Thoracic aorta (tissue), 2 donors: Measurements from ENCODE around the gene TMOD3. TPM values are rescaled to one million over a fixed set of nuclear protein-coding genes. Genes with fewer than 3 reads are reported as not detected.
A peak's percentile ranks its signal among the peaks of the same experiment; 100 is the strongest.

ENCODE experiments used
- ATAC-seq: fragments of 150-250 bp; one replicate; pipeline ENCODE4 v1.8.0; 2017; ENCODE audit warnings: low read depth; ENCODE audit not compliant: insufficient number of reproducible peaks, low FRiP score
- DNase-seq: peaks from one replicate; pipeline ENCODE4 v3.0.0-alpha.2; 2020; ENCODE audit warnings: low spot score
- H3K27ac ChIP-seq, 2 donors: fragments of 200-600 bp; sonication (generic); 1 replicate in 1 of 2; 2 replicates in 1 of 2; pipeline ENCODE4 v1.5.1; 2016; ENCODE audit warnings: mild to moderate bottlenecking in 2 of 2, moderate library complexity in 2 of 2
- H3K27me3 ChIP-seq: fragments of 200-600 bp; sonication (generic); replicated peaks from 2 replicates; pipeline ENCODE4 v1.6.0; 2016; ENCODE audit warnings: mild to moderate bottlenecking; ENCODE audit not compliant: insufficient read depth
- H3K36me3 ChIP-seq: fragments of 200-600 bp; sonication (generic); one replicate; pipeline ENCODE4 v1.5.1; 2016
- H3K4me1 ChIP-seq, 2 donors: fragments of 200-600 bp; sonication (generic); 1 replicate in 1 of 2; 2 replicates in 1 of 2; pipeline versions ENCODE4 v1.5.1 to v1.6.0; 2016; ENCODE audit warnings: low read depth in 2 of 2, mild to moderate bottlenecking in 1 of 2; ENCODE audit not compliant: control insufficient read depth in 1 of 2
- H3K4me3 ChIP-seq: fragments of 200-600 bp; sonication (generic); 2 replicates; pipeline ENCODE4 v1.5.1; 2016; ENCODE audit warnings: mild to moderate bottlenecking
- H3K9me3 ChIP-seq: fragments of 200-600 bp; sonication (generic); 2 replicates; pipeline ENCODE4 v1.5.1; 2016
- total RNA-seq, 2 donors: library from RNA; depleted of rRNA; stranded (reverse); fragments of >200 nt; gene quantifications; one replicate each; pipeline versions ENCODE4 v1.1.0 to v1.2.3, GENCODE V29; 2016
- TF ChIP-seq, protein P1 (sequence below): fragments of 200-600 bp; sonication (generic); IDR thresholded peaks from one replicate; pipeline ENCODE4 v1.5.1; 2019; ENCODE audit warnings: antibody characterized with exemption

The TMOD3 gene
- total RNA-seq, 2 donors from 2014 or later: 27.3 to 38.1 TPM

DNA sequence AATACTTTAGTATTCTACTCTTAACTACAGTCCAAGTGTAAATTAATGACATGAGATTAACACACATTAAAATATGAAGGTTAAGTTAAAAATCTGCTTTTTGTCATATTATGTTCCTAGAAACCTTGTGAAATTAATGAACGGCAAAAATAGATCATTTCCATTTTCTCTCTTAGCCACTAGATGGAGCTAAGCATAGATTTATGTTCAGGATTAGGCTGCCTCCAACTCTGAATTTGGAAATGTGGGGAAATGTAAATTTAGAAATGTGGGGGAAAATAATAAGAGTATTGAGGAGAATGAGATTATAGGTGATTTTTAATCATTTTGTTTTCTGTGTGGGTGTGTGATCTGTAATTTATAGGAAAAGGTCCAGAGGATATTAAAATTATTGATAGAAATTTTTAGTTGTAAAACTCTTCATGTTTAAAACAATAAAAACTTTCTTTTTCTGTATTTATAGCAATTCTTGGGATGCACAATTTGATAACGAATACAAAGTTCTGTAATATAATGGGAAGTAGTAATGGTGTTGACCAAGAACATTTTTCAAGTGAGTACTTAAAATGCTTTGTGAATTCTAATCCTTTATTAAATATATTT lies 59.2 kb downstream of the TMOD3 start:
- no peak for ATAC-seq
- TF ChIP-seq, protein P1, sequence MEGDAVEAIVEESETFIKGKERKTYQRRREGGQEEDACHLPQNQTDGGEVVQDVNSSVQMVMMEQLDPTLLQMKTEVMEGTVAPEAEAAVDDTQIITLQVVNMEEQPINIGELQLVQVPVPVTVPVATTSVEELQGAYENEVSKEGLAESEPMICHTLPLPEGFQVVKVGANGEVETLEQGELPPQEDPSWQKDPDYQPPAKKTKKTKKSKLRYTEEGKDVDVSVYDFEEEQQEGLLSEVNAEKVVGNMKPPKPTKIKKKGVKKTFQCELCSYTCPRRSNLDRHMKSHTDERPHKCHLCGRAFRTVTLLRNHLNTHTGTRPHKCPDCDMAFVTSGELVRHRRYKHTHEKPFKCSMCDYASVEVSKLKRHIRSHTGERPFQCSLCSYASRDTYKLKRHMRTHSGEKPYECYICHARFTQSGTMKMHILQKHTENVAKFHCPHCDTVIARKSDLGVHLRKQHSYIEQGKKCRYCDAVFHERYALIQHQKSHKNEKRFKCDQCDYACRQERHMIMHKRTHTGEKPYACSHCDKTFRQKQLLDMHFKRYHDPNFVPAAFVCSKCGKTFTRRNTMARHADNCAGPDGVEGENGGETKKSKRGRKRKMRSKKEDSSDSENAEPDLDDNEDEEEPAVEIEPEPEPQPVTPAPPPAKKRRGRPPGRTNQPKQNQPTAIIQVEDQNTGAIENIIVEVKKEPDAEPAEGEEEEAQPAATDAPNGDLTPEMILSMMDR: peak; percentile 61

DNA sequence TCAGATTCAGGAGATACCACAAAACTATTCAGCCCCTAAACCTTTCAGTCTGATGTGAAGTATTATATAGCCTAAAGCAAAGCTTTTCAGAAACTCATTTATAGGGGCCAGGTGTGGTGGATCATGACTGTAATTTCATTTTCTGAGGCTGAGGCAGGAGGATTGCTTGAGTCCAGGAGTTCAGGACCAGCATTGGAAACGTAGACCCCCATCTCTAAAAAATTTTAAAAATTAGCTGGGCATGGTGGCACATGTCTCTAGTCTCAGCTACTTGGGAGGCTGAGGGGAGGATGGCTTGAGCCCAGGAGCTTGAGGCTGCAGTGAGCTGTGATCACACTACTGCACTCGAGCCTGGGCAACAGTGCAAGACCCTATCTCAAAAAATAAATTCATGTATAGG lies 60.0 kb downstream of the TMOD3 start:
- DNase-seq (no peak), ATAC-seq (no peak)
- Histone ChIP-seq H3K4me1 (peaks cover 0 to 5% of the 10 kb centered on the region in 2 donors), H3K4me3 (no peak overlapping the region), H3K36me3 (no peaks in the 10 kb centered on the region), H3K9me3 (no peaks in the 10 kb centered on the region), H3K27me3 (no peaks in the 10 kb centered on the region), H3K27ac (no peak overlapping the region)
- TF ChIP-seq, protein P1: no peak

More for the DNA sequence above, 59.2 kb downstream of the TMOD3 start:
- H3K4me1 ChIP-seq: peaks cover 0 to 13% of the 10 kb centered on the region in 2 donors
- H3K9me3 ChIP-seq: no peaks in the 10 kb centered on the region
- H3K36me3 ChIP-seq: no peaks in the 10 kb centered on the region
- H3K27ac ChIP-seq: no peak overlapping the region
- no peak overlapping the region for H3K4me3 ChIP-seq
- no peaks in the 10 kb centered on the region for H3K27me3 ChIP-seq
- DNase-seq: no peak

DNA sequence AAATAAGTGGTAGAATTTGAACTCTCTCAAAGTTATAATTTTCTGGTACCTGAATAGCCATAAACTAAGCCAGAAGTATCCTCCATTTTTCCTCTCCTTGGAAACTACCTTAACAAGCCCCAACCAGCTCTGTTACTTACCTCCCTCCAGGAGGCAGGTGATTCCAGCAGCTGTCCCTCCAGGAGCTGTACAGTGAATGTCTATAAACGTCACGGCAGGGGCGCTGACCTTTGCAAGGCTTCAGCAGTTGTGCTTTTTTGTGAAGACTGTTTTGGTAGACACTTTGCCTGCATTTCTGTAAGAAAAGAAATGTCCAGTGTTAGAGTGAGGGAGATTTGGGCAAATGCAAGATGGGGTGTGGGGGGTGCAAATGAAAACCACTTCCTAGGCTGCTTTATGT lies 75.0 kb downstream of the TMOD3 start:
- H3K36me3 ChIP-seq: peaks cover 14% of the 10 kb centered on the region
- H3K27me3 ChIP-seq: no peaks in the 10 kb centered on the region
- ATAC-seq (no peak), DNase-seq (no peak)
- H3K4me3 ChIP-seq: no peak overlapping the region
- TF ChIP-seq, protein P1: no peak
- H3K9me3 ChIP-seq: no peaks in the 10 kb centered on the region
- no peaks in the 10 kb centered on the region for H3K4me1 ChIP-seq
- no peak overlapping the region for H3K27ac ChIP-seq

DNA sequence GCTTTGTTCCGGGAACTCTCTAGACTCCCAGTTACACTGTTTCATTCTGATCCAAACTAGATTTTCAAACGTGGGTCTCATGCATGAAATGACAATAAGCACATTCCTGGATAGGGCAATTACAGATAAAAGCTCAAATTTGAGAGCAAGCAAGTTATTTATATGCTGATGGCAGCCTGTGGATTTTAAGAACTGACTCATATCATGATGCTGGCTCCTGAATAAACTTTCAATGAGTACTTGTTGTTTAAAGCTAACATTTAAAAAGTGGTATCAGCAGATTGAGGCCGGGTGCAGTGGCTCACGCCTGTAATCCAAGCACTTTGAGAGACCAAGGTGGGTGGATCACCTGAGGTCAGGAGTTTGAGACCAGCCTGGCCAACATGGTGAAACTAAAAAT lies 75.5 kb downstream of the TMOD3 start:
- H3K4me3 ChIP-seq: no peak overlapping the region
- H3K36me3 ChIP-seq: peaks cover 12% of the 10 kb centered on the region
- no peaks in the 10 kb centered on the region for H3K27me3 ChIP-seq
- TF ChIP-seq, protein P1: no peak
- no peak overlapping the region for H3K27ac ChIP-seq
- H3K9me3 ChIP-seq: no peaks in the 10 kb centered on the region
- DNase-seq (no peak), ATAC-seq (no peak)
- no peaks in the 10 kb centered on the region for H3K4me1 ChIP-seq

DNA sequence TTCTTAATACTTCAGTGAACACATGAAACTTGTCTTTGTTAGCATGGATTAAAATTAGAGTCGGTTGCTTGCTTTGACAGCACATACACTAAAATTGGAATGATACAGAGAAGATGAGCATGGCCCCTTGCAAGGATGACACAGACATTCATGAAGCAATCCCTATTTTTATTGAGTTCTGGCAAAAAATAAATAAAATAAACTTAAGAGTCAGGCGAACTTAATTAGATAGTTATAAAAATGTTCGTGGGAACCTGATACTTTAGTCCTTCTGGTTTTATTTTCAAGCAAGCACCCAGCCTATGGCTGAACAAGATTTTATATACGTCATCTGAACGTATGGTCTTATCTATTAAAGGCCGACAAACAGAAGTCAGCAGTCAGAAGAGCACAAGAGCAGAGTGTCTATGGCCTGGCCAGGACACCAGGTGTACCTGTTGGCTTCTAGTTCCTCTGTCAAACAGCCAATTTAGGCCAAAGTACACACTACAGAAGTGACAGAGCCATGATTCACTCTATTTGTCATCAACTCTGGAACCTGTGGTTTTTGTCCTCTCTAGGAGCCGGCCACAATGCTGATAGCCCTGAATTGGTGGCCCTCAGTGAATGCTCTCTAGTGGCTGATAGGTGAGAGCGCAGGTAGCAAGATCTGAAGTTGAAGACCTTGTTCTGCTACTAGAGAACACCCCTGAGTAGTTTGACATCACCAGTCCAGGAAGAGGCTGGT lies 77.8 kb downstream of the TMOD3 start:
- H3K27ac ChIP-seq: no peak overlapping the region
- no peak overlapping the region for H3K4me3 ChIP-seq
- H3K4me1 ChIP-seq: no peaks in the 10 kb centered on the region
- peaks cover 10% of the 10 kb centered on the region for H3K36me3 ChIP-seq
- DNase-seq: no peak
- TF ChIP-seq, protein P1: no peak
- no peak for ATAC-seq
- no peaks in the 10 kb centered on the region for H3K9me3 ChIP-seq
- H3K27me3 ChIP-seq: no peaks in the 10 kb centered on the region
